Right atrium auricular region (tissue), 2 donors: ENCODE data around the gene COMMD10. TPM values are rescaled to one million over a fixed set of nuclear protein-coding genes. Genes with fewer than 3 reads are reported as not detected.

Experiments used
- DNase-seq: peaks from one replicate; pipeline ENCODE4 v3.0.0-alpha.2; 2019; ENCODE audit warnings: low spot score
- H3K27ac ChIP-seq, 2 donors: fragments of 200-600 bp; sonication (generic); 1 replicate in 1 of 2; 2 replicates in 1 of 2; pipeline ENCODE4 v1.5.1; 2016 to 2019
- H3K27me3 ChIP-seq, 2 donors: fragments of 200-600 bp; sonication (generic); one replicate each; pipeline versions ENCODE4 v1.5.1 to v1.6.0; 2017 to 2019
- H3K36me3 ChIP-seq: fragments of 200-600 bp; sonication (generic); one replicate; pipeline ENCODE4 v1.5.1; 2016
- H3K4me1 ChIP-seq, 2 donors: fragments of 200-600 bp; sonication (generic); one replicate each; pipeline versions ENCODE4 v1.5.1 to v1.6.0; 2017 to 2019
- H3K4me3 ChIP-seq, 2 donors: fragments of 200-600 bp; sonication (generic); 1 replicate in 1 of 2; 2 replicates in 1 of 2; pipeline ENCODE4 v1.5.1; 2017 to 2019; ENCODE audit warnings: mild to moderate bottlenecking in 1 of 2, moderate library complexity in 1 of 2
- H3K9me3 ChIP-seq, 2 donors: fragments of 200-600 bp; sonication (generic); one replicate each; pipeline ENCODE4 v1.5.1; 2019
- total RNA-seq, 2 donors: library from RNA; depleted of rRNA; stranded (reverse); fragments of >200 nt; gene quantifications; one replicate each; pipeline ENCODE4 v1.1.0, GENCODE V29; 2016
- TF ChIP-seq, protein P1 (sequence below), 2 donors: fragments of 200-600 bp; sonication (generic); IDR thresholded peaks; one replicate each; pipeline ENCODE4 v1.5.1; 2019; ENCODE audit warnings: antibody characterized with exemption in 2 of 2

The COMMD10 gene
- total RNA-seq, 2 donors from 2014 or later: 20.2 to 43.6 TPM

DNA sequence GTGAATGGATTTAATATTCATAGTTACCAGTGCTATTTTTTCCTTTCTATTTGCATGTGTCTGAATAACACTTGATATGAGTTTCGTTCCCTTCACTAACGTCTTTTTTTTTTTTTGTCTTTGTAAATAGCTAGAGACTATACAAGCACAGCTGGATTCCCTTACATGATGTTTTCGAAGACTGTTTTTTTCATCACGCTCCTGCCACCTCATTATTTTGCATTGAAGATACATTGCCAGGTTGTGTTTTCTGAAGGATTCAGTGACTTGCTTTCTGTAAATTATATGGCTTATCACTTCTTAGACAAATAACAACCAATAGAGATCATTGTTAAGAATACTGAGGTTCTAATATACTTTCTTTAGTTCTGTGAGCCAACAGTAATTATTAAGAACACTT lies 207.5 kb downstream of the COMMD10 start:
- no peak overlapping the region for H3K27ac ChIP-seq
- no peak for DNase-seq
- no peaks in the 10 kb centered on the region for H3K27me3 ChIP-seq
- H3K4me3 ChIP-seq: no peak overlapping the region
- peaks cover 0 to 21% of the 10 kb centered on the region in 2 donors for H3K9me3 ChIP-seq
- TF ChIP-seq, protein P1, sequence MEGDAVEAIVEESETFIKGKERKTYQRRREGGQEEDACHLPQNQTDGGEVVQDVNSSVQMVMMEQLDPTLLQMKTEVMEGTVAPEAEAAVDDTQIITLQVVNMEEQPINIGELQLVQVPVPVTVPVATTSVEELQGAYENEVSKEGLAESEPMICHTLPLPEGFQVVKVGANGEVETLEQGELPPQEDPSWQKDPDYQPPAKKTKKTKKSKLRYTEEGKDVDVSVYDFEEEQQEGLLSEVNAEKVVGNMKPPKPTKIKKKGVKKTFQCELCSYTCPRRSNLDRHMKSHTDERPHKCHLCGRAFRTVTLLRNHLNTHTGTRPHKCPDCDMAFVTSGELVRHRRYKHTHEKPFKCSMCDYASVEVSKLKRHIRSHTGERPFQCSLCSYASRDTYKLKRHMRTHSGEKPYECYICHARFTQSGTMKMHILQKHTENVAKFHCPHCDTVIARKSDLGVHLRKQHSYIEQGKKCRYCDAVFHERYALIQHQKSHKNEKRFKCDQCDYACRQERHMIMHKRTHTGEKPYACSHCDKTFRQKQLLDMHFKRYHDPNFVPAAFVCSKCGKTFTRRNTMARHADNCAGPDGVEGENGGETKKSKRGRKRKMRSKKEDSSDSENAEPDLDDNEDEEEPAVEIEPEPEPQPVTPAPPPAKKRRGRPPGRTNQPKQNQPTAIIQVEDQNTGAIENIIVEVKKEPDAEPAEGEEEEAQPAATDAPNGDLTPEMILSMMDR (IDR thresholded peaks at IDR 0.05): no peak
- H3K4me1 ChIP-seq: no peaks in the 10 kb centered on the region
- no peaks in the 10 kb centered on the region for H3K36me3 ChIP-seq

DNA sequence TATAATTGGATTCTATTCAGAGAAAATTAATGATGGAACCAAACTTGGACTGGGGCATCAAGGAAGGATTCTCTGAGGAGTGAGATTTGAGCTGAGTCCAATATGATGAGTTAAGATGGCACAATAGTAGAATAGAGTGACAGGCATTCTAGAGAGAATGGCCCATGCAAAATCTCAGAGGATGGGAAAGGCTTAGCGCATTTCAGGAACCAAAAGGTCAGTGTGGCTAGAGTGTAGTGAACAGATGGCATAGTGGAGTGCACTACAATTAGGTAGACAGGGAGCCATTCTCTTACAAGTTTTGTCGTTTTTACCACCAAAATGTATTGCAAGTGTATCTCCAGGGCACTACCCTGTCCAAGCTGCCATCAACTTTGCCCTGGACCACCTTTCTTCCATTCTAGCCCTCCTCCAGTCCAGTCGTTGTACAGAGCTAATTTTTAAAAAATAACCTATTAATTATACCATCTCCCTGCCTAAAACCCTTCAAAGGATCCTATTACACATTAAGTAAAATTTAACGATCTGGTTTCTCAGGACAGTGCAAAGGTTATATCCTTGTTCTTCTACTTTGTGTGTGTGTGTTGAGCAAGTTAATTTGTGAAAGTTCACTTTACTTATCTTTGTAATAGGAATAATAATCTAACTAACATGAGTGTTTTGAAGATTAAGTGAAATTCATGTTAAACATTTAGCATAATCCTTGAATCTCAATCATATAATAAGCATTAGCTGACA lies 211.7 kb downstream of the COMMD10 start:
- no peak for DNase-seq
- TF ChIP-seq, protein P1 (IDR thresholded peaks at IDR 0.05): no peak
- peaks cover 0 to 21% of the 10 kb centered on the region in 2 donors for H3K9me3 ChIP-seq
- peaks cover 22% of the 10 kb centered on the region for H3K36me3 ChIP-seq
- H3K4me1 ChIP-seq: no peaks in the 10 kb centered on the region
- no peaks in the 10 kb centered on the region for H3K27me3 ChIP-seq
- H3K4me3 ChIP-seq: no peak overlapping the region
- H3K27ac ChIP-seq: no peak overlapping the region

DNA sequence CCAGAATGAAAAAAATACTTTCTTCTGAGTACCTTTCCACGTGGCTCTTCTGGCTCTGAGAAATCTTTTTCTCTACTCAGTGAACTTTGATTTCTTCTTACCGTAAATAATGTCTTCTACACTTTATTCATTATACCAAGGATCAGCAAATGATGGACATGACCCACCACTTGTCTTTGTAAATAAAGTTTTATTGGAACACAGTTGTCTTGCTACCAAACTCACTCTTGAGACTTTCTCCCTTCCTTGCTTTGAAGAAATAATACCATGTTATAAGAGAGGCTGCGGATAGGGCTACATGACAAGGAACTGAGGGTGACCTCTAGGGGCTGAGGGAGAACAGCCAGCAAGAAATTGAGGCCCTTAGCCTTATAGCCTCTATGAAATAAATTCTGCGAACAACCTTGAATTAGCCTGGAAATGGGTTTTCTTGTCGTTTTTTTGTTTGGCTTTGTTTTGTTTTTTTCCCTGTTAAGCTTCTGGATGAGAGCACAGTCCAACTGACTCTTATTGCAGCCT lies 212.5 kb downstream of the COMMD10 start:
- Histone ChIP-seq H3K4me3 (no peak overlapping the region), H3K27me3 (no peaks in the 10 kb centered on the region), H3K4me1 (no peaks in the 10 kb centered on the region), H3K9me3 (peaks cover 0 to 21% of the 10 kb centered on the region in 2 donors), H3K36me3 (peaks cover 25% of the 10 kb centered on the region), H3K27ac (no peak overlapping the region)
- no peak for DNase-seq
- TF ChIP-seq, protein P1 (IDR thresholded peaks at IDR 0.05): no peak

DNA sequence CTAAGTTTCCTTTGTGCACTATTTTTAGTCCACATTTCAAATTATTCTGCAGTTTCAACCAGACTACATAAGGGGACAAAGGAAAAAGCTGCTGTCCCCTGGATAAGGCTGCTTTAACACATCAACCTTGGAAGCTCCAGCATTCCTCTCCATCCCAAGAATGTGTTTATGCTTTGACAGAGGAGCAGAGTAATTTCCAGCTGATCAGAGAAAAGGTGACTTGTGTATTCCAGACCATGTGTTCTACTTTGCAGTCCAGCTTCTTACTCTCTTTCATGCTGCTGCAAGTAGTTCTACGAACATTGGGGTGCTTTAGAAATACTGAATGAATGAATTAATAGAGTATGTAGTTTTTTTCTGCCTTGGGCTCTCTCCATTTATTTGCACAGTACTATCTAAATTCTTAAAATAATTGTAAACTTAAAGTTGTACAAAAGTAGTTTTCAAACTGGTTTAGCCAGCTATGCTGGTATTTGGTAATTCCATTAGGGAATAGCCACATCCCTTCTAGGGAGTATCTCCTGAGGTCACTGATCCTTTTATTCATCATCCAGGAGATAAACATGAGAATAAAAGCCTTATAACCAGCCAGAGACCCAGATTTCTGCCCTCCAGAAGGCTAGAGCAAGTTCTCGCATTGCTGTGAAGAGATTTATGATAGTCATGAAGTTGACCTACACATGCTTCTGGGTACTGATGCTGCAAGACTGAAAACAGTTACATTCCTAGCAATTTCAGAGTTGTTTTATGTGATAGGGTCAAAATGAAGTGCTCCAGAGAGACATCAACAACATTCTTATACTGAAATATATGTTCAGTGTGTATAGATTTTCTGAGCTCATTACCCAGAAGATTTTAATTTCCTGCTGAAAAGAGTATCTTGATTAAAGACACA lies 215.2 kb downstream of the COMMD10 start:
- Histone ChIP-seq H3K27ac (no peak overlapping the region), H3K4me1 (no peaks in the 10 kb centered on the region), H3K36me3 (peaks cover 47% of the 10 kb centered on the region), H3K27me3 (no peaks in the 10 kb centered on the region), H3K9me3 (peaks cover 0 to 21% of the 10 kb centered on the region in 2 donors), H3K4me3 (no peak overlapping the region)
- TF ChIP-seq, protein P1 (IDR thresholded peaks at IDR 0.05): no peak
- DNase-seq: no peak

DNA sequence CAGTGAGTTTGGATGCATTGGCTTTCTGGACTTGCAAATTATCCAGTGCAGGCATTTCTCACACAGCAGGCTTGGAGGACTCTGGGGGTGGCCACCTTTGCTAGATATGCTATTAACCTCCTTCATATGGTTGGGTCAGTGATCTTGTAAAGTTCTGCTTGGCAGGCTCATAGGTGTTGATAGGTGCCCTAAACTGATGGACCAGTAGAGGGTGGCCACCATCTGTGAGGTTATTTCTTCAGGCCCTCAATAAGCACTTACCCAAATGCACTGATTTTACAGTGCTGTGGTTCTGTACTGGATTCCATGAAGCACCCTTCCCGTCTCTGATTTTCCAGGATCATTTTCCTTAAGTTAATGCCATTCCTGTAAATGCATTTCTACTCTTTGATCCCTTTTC lies 216.3 kb downstream of the COMMD10 start:
- Histone ChIP-seq H3K9me3 (peaks cover 0 to 32% of the 10 kb centered on the region in 2 donors), H3K27ac (no peak overlapping the region), H3K4me1 (no peaks in the 10 kb centered on the region), H3K4me3 (no peak overlapping the region), H3K27me3 (no peaks in the 10 kb centered on the region), H3K36me3 (peaks cover 58% of the 10 kb centered on the region)
- TF ChIP-seq, protein P1 (IDR thresholded peaks at IDR 0.05): no peak
- no peak for DNase-seq
